Stimulated activated CD4-positive, alpha-beta T cell treated with anti-CD3 and anti-CD28 coated beads, Interleukin-12 subunit alpha, Interleukin-12 subunit beta, amount 100 ng/mL, for 24 hours (primary cell): ENCODE measurements around the gene HSPBP1.
A peak's percentile ranks its signal among the peaks of the same experiment; 100 is the strongest.

Experiments
- DNase-seq, 2 experiments: peaks; one replicate each; pipeline ENCODE4 v3.0.0-alpha.2; 2020; ENCODE audit warnings: low read depth in 2 of 2

HSPBP1 gene

DNA sequence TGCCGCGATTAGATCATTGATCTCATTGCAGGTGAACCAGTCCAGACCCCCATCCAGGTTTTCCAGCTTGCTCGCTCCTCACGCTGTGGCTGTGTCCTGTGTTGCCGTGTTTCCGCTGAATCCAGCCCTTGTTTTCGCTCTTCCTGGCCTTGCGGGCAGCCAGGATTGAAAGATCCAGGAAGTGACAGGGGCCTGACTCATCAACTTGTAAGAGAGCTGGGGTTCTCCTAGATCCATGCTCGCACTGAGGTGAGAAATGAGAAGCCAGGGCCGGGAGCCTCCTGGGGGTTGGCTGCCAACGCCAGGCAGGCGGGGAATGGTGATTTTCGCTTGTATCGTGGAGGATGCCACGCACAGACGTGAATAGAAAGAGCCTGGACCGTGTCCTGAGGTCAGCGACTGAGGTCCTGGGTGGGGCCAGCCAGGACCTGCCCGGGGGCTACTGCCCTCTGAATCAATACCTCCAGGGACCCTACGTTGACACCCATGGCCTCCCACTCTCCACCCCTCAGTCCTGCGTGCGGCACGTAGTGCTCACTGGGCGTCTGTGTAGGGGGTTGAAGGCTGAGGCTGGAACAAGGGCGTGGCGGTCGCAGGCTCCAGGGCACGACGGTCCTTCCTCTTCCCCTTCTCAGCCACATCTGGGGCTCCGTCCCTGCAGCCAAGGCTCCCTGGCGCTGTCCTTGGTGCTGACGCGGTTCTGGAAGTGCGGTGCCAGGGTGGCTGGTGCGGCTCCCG is 63.3 kb downstream of the HSPBP1 start:
- DNase-seq: peak; percentile 43 to 44

DNA sequence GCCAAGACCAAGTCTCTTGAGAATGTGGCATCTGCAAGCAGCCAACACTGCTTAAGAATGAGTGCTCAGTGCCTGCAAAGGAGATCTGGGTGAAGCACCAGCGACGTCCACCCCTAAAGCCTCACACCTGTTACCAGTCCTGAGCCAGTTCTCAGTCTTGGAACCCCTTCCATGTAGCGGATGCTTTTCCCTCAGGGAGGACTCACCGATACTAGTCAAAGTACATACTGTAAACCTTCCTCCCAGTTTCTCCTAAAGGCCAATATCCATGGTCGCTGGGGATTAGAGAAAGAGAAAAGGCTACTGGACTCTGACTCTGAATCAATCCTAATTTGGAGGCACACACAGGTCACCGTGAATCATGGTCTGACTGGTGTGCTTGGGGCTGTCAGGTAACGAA is 66.4 kb downstream of the HSPBP1 start:
- DNase-seq: no peak

DNA sequence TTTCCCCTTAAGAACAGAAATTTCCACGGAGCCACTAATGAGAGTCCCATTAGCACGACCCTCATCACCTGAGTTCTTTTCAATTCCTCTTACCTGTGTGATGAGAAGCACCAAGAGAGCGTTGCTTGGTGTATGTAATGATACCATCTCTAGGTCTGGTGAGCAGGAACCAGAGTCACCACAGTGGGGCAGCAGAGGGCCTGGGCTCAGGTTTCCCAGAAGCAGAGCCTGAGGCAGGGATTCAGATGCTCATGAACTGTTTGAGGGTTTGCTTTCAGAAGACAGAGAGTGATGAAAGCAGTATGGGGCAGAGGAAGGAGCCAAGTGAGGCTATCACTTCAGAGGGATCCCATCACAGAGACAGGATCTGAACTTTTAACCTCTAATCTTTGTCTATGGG is 67.5 kb downstream of the HSPBP1 start:
- peak in 1 of 2 experiments; percentile 57 for DNase-seq
